ENCODE measurements around the gene POLR2I. TPM values are rescaled to one million over a fixed set of nuclear protein-coding genes. Genes with fewer than 3 reads are reported as not detected.

POLR2I gene
- total RNA-seq, 1 donor from 2014 or later: 62.2 TPM

GRCh38 chr19:36103842-36104552 lies 10.7 kb downstream of the POLR2I start:
- Mint-ChIP-seq H3K9me3 (ENCODE audit: unreplicated experiment) (no peaks in the 10 kb centered on the region), H3K4me3 (ENCODE audit: unreplicated experiment) (no peak overlapping the region), H3K36me3 (ENCODE audit: unreplicated experiment) (no peaks in the 10 kb centered on the region), H3K4me1 (ENCODE audit: unreplicated experiment) (peaks cover 3% of the 10 kb centered on the region), H3K27me3 (ENCODE audit: unreplicated experiment) (no peaks in the 10 kb centered on the region), H3K27ac (ENCODE audit: unreplicated experiment) (no peak overlapping the region)
- DNase-seq (ENCODE audit: extremely low spot score, unreplicated experiment): no peak
- TF ChIP-seq CTCF (IDR thresholded peaks at IDR 0.05): no peak

- Mint-ChIP-seq H3K4me1 (ENCODE audit: unreplicated experiment) (peaks cover 3% of the 10 kb centered on the region), H3K27ac (ENCODE audit: unreplicated experiment) (no peak overlapping the region), H3K36me3 (ENCODE audit: unreplicated experiment) (no peaks in the 10 kb centered on the region), H3K27me3 (ENCODE audit: unreplicated experiment) (no peaks in the 10 kb centered on the region), H3K9me3 (ENCODE audit: unreplicated experiment) (no peaks in the 10 kb centered on the region), H3K4me3 (ENCODE audit: unreplicated experiment) (no peak overlapping the region)
- DNase-seq (ENCODE audit: extremely low spot score, unreplicated experiment): no peak
- TF ChIP-seq CTCF (IDR thresholded peaks at IDR 0.05): no peak
Measured at GRCh38 chr19:36103040-36103626, 11.5 kb downstream of the POLR2I start.

GRCh38 chr19:36101550-36102327 lies 12.9 kb downstream of the POLR2I start:
- no peak overlapping the region for H3K4me3 Mint-ChIP-seq (ENCODE audit: unreplicated experiment)
- H3K27me3 Mint-ChIP-seq (ENCODE audit: unreplicated experiment): no peaks in the 10 kb centered on the region
- H3K36me3 Mint-ChIP-seq (ENCODE audit: unreplicated experiment): no peaks in the 10 kb centered on the region
- H3K9me3 Mint-ChIP-seq (ENCODE audit: unreplicated experiment): no peaks in the 10 kb centered on the region
- TF ChIP-seq CTCF (IDR thresholded peaks at IDR 0.05): no peak
- DNase-seq (ENCODE audit: extremely low spot score, unreplicated experiment): no peak
- H3K4me1 Mint-ChIP-seq (ENCODE audit: unreplicated experiment): peaks cover 3% of the 10 kb centered on the region
- H3K27ac Mint-ChIP-seq (ENCODE audit: unreplicated experiment): no peak overlapping the region

- Mint-ChIP-seq H3K9me3 (ENCODE audit: unreplicated experiment) (no peaks in the 10 kb centered on the region), H3K4me3 (ENCODE audit: unreplicated experiment) (no peak overlapping the region), H3K36me3 (ENCODE audit: unreplicated experiment) (no peaks in the 10 kb centered on the region), H3K27me3 (ENCODE audit: unreplicated experiment) (no peaks in the 10 kb centered on the region), H3K4me1 (ENCODE audit: unreplicated experiment) (no peaks in the 10 kb centered on the region), H3K27ac (ENCODE audit: unreplicated experiment) (no peak overlapping the region)
- no peak for DNase-seq (ENCODE audit: extremely low spot score, unreplicated experiment)
- TF ChIP-seq CTCF (IDR thresholded peaks at IDR 0.05): no peak
Measured at GRCh38 chr19:36100476-36100875, 14.2 kb downstream of the POLR2I start.
